Right kidney (tissue), 1 donor: Measurements from ENCODE around the gene PUM2.

ENCODE experiments used
- DNase-seq: peaks from one replicate; pipeline ENCODE4 v3.0.0-alpha.2; 2016

Gene PUM2

GRCh38 chr2:20231598-20232026, 119.0 kb downstream of the PUM2 start:
- no peak for DNase-seq

- DNase-seq = no peak
Measured at GRCh38 chr2:20231159-20231558, 119.5 kb downstream of the PUM2 start.

GRCh38 chr2:20230114-20230425, 120.6 kb downstream of the PUM2 start:
- DNase-seq = no peak

GRCh38 chr2:20229322-20230113, 121.1 kb downstream of the PUM2 start:
- DNase-seq = no peak

GRCh38 chr2:20227894-20228505, 122.6 kb downstream of the PUM2 start:
- DNase-seq = no peak

GRCh38 chr2:20226152-20226545, 124.5 kb downstream of the PUM2 start:
- no peak for DNase-seq

GRCh38 chr2:20225294-20226151, 125.1 kb downstream of the PUM2 start:
- peak; percentile 94 for DNase-seq

GRCh38 chr2:20224716-20225293, 125.8 kb downstream of the PUM2 start, which contains the start of gene SDC1:
SDC1 (minus strand) TSS chr2:20225130; CDS start chr2:20224867, 263 bp downstream.
- DNase-seq = peak; percentile 90

GRCh38 chr2:20224164-20224715, 126.4 kb downstream of the PUM2 start:
- DNase-seq = peak; percentile 83

GRCh38 chr2:20223407-20224163, 127.1 kb downstream of the PUM2 start:
- peak; percentile 93 for DNase-seq

GRCh38 chr2:20222769-20223406, 127.8 kb downstream of the PUM2 start:
- DNase-seq = peak; percentile 64

GRCh38 chr2:20222014-20222768, 128.5 kb downstream of the PUM2 start:
- DNase-seq = no peak

- DNase-seq = no peak
Measured at GRCh38 chr2:20221555-20221973, 129.1 kb downstream of the PUM2 start.

GRCh38 chr2:20220806-20221554, 129.7 kb downstream of the PUM2 start:
- no peak for DNase-seq

GRCh38 chr2:20219763-20220380, 130.8 kb downstream of the PUM2 start:
- no peak for DNase-seq

- DNase-seq = no peak
Measured at GRCh38 chr2:20218331-20219320, 132.0 kb downstream of the PUM2 start.
